H1 (cell line): Measurements from ENCODE around the gene TFF3. TPM values are rescaled to one million over a fixed set of nuclear protein-coding genes. Genes with fewer than 3 reads are reported as not detected.

Source experiments
- SRF ChIP-seq: IDR thresholded peaks from 2 replicates; pipeline ENCODE4 v1.6.1; 2011; ENCODE audit warnings: mild to moderate bottlenecking, low read depth, low read length, moderate library complexity
- polyA plus RNA-seq, 7 experiments: library from polyadenylated mRNA; depleted of rRNA in 3 of 7; stranded (reverse) in 5 of 7; unstranded in 2 of 7; fragments of >200 nt in 5 of 7; fragments of 200-250 nt in 2 of 7; gene quantifications; 1 replicate in 5 of 7; 2 replicates in 1 of 7; 4 replicates in 1 of 7; pipeline versions ENCODE4 v1.2.1 to v1.2.3, GENCODE V29; 2011 to 2013; ENCODE audit warnings: missing spikeins in 2 of 7, mixed read lengths in 2 of 7
- total RNA-seq: library from RNA; stranded (reverse); fragmentation: NEBNext Ultra II Directional; extraction: Animal tissue kit (Norgen Biotek cat#: 25700); gene quantifications from 2 replicates; pipeline ENCODE4 v1.2.1, GENCODE V29; 2021

TFF3 gene
- total and polyA plus RNA-seq, 2 of the 8 experiments (the other 6 are each of a cell fraction or from before 2014, with no cell fraction given) = 1.7 to 6.7 TPM

DNA sequence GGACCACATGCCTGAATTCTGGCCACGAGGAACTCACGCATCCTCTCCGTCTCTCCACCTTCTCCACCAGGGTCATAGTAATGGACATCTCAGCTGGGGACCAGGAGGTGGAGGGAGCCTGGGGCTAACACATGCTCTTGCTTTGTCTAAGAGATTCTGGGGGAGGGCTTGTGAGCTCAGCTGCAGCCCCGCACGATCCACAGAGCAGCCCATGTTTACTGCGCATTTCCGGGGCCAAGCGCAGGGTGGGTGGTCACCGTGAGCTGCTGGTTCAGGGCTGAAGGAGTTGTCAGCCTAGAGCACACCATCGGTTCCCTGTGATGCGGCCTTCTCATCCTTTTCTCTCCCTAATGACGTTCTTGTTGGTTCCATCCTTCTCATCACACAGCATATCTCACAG lies 43.1 kb upstream of the TFF3 start (continued):
- TF ChIP-seq SRF = no peak
